OCI-LY7 (cell line): ENCODE measurements around the gene BTBD7. TPM values are rescaled to one million over a fixed set of nuclear protein-coding genes. Genes with fewer than 3 reads are reported as not detected.

ENCODE experiments used
- BruUV-seq: library from RNA; stranded (reverse); fragments of 400-500 nt; replicated peaks from 2 replicates; lab custom pipeline; 2021; lab: Mats Ljungman, UMichigan
- CTCF ChIA-PET: fragments of 300-600 bp; sonication (Branson Sonifier 250); formaldehyde crosslinking; loops from one replicate; lab custom pipeline; 2022; ENCODE audit warnings: antibody characterized with exemption; ENCODE audit not compliant: unreplicated experiment; lab: Charles Lee
- POLR2A ChIA-PET: fragments of 300-600 bp; sonication (Branson Sonifier 250); formaldehyde crosslinking; loops from one replicate; lab custom pipeline; 2022; ENCODE audit warnings: antibody characterized with exemption; lab: Charles Lee
- DNase-seq: peaks from one replicate; pipeline ENCODE4 v3.0.0-alpha.2; 2015; ENCODE audit warnings: low spot score
- H2AFZ ChIP-seq: fragments of 200-600 bp; sonication (generic), shearing (Covaris generic); 2 replicates; pipeline ENCODE4 v1.6.1; 2014; ENCODE audit warnings: mild to moderate bottlenecking, antibody characterized with exemption, low read length, moderate library complexity
- H3K27ac ChIP-seq: fragments of 200-600 bp; sonication (generic); 2 replicates; pipeline ENCODE4 v1.5.1; 2014; ENCODE audit warnings: mixed run types, low read depth, mild to moderate bottlenecking, moderate library complexity, low read length, inconsistent platforms; ENCODE audit not compliant: poor library complexity, severe bottlenecking
- H3K36me3 ChIP-seq: fragments of 200-600 bp; sonication (generic); 2 replicates; pipeline ENCODE4 v1.6.1; 2014; ENCODE audit warnings: mild to moderate bottlenecking, antibody characterized with exemption, low read length, moderate library complexity, mixed read lengths; ENCODE audit not compliant: insufficient read depth
- H3K4me1 ChIP-seq: fragments of 200-600 bp; sonication (generic); 2 replicates; pipeline ENCODE4 v1.5.1; 2014; ENCODE audit warnings: mild to moderate bottlenecking, low read length; ENCODE audit not compliant: insufficient read depth, poor library complexity, severe bottlenecking
- H3K4me2 ChIP-seq: fragments of 200-600 bp; sonication (generic); 2 replicates; pipeline ENCODE4 v1.6.1; 2014; ENCODE audit warnings: mild to moderate bottlenecking, low read length
- H3K4me3 ChIP-seq: fragments of 200-600 bp; sonication (generic); 2 replicates; pipeline ENCODE4 v1.5.1; 2014; ENCODE audit warnings: mild to moderate bottlenecking, low read depth, low read length; ENCODE audit not compliant: poor library complexity, severe bottlenecking
- H3K79me2 ChIP-seq: fragments of 200-600 bp; sonication (generic); 2 replicates; pipeline ENCODE4 v1.6.1; 2016; ENCODE audit warnings: low read depth, mild to moderate bottlenecking, low read length, moderate library complexity, mixed read lengths; ENCODE audit not compliant: insufficient read depth
- H3K9me2 ChIP-seq: fragments of 200-600 bp; sonication (generic); 2 replicates; pipeline ENCODE4 v1.6.1; 2016; ENCODE audit warnings: mild to moderate bottlenecking, low read length, mixed read lengths; ENCODE audit not compliant: insufficient read depth
- H3K9me3 ChIP-seq: fragments of 200-600 bp; sonication (generic); 2 replicates; pipeline ENCODE4 v1.6.1; 2014; ENCODE audit warnings: mild to moderate bottlenecking, mixed run types, low read length, mixed read lengths
- H4K20me1 ChIP-seq: fragments of 200-600 bp; sonication (generic); 2 replicates; pipeline ENCODE4 v1.6.1; 2014; ENCODE audit warnings: mild to moderate bottlenecking, antibody characterized with exemption, low read length, moderate library complexity, mixed read lengths; ENCODE audit not compliant: insufficient read depth
- CTCF ChIP-seq: fragments of 200-600 bp; sonication (generic); conservative IDR thresholded peaks from 2 replicates; pipeline ENCODE4 v1.5.1; 2014; ENCODE audit warnings: mild to moderate bottlenecking, antibody characterized with exemption, low read length, moderate library complexity, mixed read lengths
- EZH2phosphoT487 ChIP-seq: fragments of 200-600 bp; sonication (generic); IDR thresholded peaks from 2 replicates; pipeline ENCODE4 v1.6.1; 2018; ENCODE audit warnings: low read depth, borderline replicate concordance, mild to moderate bottlenecking, mixed run types, antibody characterized with exemption, low read length, moderate library complexity, mixed read lengths
- intact Hi-C: fragments of 100-400 bp; cut with micrococcal nuclease; formaldehyde crosslinking; loops from one replicate; pipeline ENCODE4 v1.10.0; 2022; ENCODE audit not compliant: unreplicated experiment
- total RNA-seq, 2 experiments: library from RNA; depleted of rRNA in 1 of 2; stranded (reverse); fragments of >200 nt in 1 of 2; shearing (Covaris generic) in 1 of 2; gene quantifications; 2 replicates each; pipeline ENCODE4 v1.2.3, GENCODE V29; 2014 to 2022

Gene BTBD7
- total RNA-seq, 2 experiments from 2014 or later, result 9.7 to 19.6 TPM

- intact Hi-C loops, result no loop called here
- Histone ChIP-seq H3K4me3 (no peak overlapping the region), H3K79me2 (no peaks in the 10 kb centered on the region), H3K4me2 (no peak overlapping the region), H3K9me3 (no peaks in the 10 kb centered on the region), H4K20me1 (no peaks in the 10 kb centered on the region), H3K9me2 (no peaks in the 10 kb centered on the region), H3K4me1 (peaks cover 5% of the 10 kb centered on the region), H3K36me3 (peaks cover 5% of the 10 kb centered on the region; the same call in 1 of the 2 replicates), H2AFZ (no peak overlapping the region), H3K27ac (no peak overlapping the region)
- ChIA-PET POLR2A (interaction anchor here (0.7 kb wide), 1 partner anchor 900 kb away, joined by 3 read pairs; no protein-coding TSS in a partner anchor), CTCF (no interaction called here)
- DNase-seq, result no peak
- BruUV-seq, result no TSS peak
- no peak for TF ChIP-seq EZH2phosphoT487
- TF ChIP-seq CTCF, result no peak
Measured at GRCh38 chr14:93267149-93267711, 65.6 kb downstream of the BTBD7 start.

GRCh38 chr14:93266127-93266526 lies 66.7 kb downstream of the BTBD7 start:
- Histone ChIP-seq H3K4me2 (no peak overlapping the region), H3K4me1 (no peaks in the 10 kb centered on the region), H2AFZ (no peak overlapping the region), H4K20me1 (no peaks in the 10 kb centered on the region), H3K4me3 (no peak overlapping the region), H3K9me3 (no peaks in the 10 kb centered on the region), H3K9me2 (no peaks in the 10 kb centered on the region), H3K36me3 (peaks cover 9% of the 10 kb centered on the region), H3K27ac (no peak overlapping the region), H3K79me2 (no peaks in the 10 kb centered on the region)
- TF ChIP-seq CTCF (no peak), EZH2phosphoT487 (no peak)
- intact Hi-C loops, result no loop called here
- BruUV-seq, result no TSS peak
- DNase-seq, result no peak
- CTCF ChIA-PET, result no interaction called here
- POLR2A ChIA-PET, result interaction anchor here (0.7 kb wide), 1 partner anchor 54 kb away, joined by 3 read pairs; no protein-coding TSS in a partner anchor

DNA sequence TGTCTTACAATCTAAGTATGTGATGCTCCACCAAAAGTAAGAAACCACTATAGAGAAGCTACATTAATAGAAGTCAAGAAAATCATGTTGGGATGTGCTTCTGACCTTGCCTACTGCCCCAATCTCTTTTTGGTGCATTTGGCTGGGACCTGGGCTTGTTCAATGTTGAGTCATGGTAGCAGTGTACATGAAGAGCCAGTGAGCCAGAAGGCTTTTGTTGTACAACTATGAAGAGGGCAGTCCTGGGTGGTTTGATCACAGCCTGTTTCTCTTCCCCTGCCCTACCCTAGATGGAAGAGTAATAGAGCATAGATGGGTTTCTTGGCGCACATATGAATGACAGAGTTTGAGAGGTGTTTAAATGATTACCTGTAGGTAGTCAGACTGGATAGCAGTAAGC lies 69.4 kb downstream of the BTBD7 start:
- no peak overlapping the region for H3K27ac ChIP-seq
- ChIA-PET POLR2A (interaction anchor here (0.6 kb wide), 1 partner anchor 30 kb away, joined by 4 read pairs; no protein-coding TSS in a partner anchor), CTCF (no interaction called here)
- no TSS peak for BruUV-seq
- H4K20me1 ChIP-seq, result no peaks in the 10 kb centered on the region
- peaks cover 20% of the 10 kb centered on the region for H3K36me3 ChIP-seq
- TF ChIP-seq EZH2phosphoT487 (no peak), CTCF (no peak)
- no peak overlapping the region for H3K4me2 ChIP-seq
- H2AFZ ChIP-seq, result no peak overlapping the region
- no peaks in the 10 kb centered on the region for H3K79me2 ChIP-seq
- no peak overlapping the region for H3K4me3 ChIP-seq
- intact Hi-C loops, result no loop called here
- H3K4me1 ChIP-seq, result no peaks in the 10 kb centered on the region
- no peaks in the 10 kb centered on the region for H3K9me3 ChIP-seq
- no peak for DNase-seq
- no peaks in the 10 kb centered on the region for H3K9me2 ChIP-seq
